DOHH2 (cell line): Measurements from ENCODE around the gene TGFBR2.

Source experiments
- H3F3A ChIP-seq: fragments of 200-600 bp; sonication (generic), shearing (Covaris generic); 2 replicates; pipeline ENCODE4 v1.6.0; 2016; ENCODE audit warnings: antibody characterized with exemption, mild to moderate bottlenecking; ENCODE audit not compliant: control insufficient read depth, insufficient read depth
- H3K27ac ChIP-seq: fragments of 200-600 bp; sonication (generic); 2 replicates; pipeline ENCODE4 v1.5.1; 2014; ENCODE audit warnings: low read depth, mild to moderate bottlenecking, low read length, moderate library complexity
- H3K27me3 ChIP-seq: fragments of 200-600 bp; sonication (generic); 2 replicates; pipeline ENCODE4 v1.6.1; 2014; ENCODE audit warnings: mild to moderate bottlenecking, low read length, mixed read lengths; ENCODE audit not compliant: control insufficient read depth
- H3K36me3 ChIP-seq: fragments of 200-600 bp; sonication (generic); 2 replicates; pipeline ENCODE4 v1.6.1; 2014; ENCODE audit warnings: mild to moderate bottlenecking, low read length, moderate library complexity, mixed read lengths; ENCODE audit not compliant: control insufficient read depth
- H3K4me1 ChIP-seq: fragments of 200-600 bp; sonication (generic); 2 replicates; pipeline ENCODE4 v1.6.1; 2014; ENCODE audit warnings: mild to moderate bottlenecking, low read length, mixed read lengths; ENCODE audit not compliant: control insufficient read depth
- H3K4me2 ChIP-seq: fragments of 200-600 bp; sonication (generic); 2 replicates; pipeline ENCODE4 v1.6.0; 2014; ENCODE audit warnings: mild to moderate bottlenecking, low read length, moderate library complexity
- H3K4me3 ChIP-seq: fragments of 200-600 bp; sonication (generic); 2 replicates; pipeline ENCODE4 v1.5.1; 2014; ENCODE audit warnings: mild to moderate bottlenecking, low read length, mixed read lengths
- H3K79me2 ChIP-seq: fragments of 200-600 bp; sonication (generic); 2 replicates; pipeline ENCODE4 v1.6.1; 2014; ENCODE audit warnings: mild to moderate bottlenecking, low read length, mixed read lengths; ENCODE audit not compliant: control insufficient read depth
- H3K9me2 ChIP-seq: fragments of 200-600 bp; sonication (generic); replicated peaks from 2 replicates; pipeline ENCODE4 v1.6.1; 2014; ENCODE audit warnings: mild to moderate bottlenecking, low read length, mixed read lengths; ENCODE audit not compliant: control insufficient read depth
- H3K9me3 ChIP-seq: fragments of 200-600 bp; sonication (generic); 2 replicates; pipeline ENCODE4 v1.6.1; 2014; ENCODE audit warnings: antibody characterized with exemption, low read length, mixed read lengths; ENCODE audit not compliant: control insufficient read depth, insufficient read depth
- H4K20me1 ChIP-seq: fragments of 200-600 bp; sonication (generic); 2 replicates; pipeline ENCODE4 v1.6.0; 2014; ENCODE audit warnings: low read depth, mild to moderate bottlenecking, antibody characterized with exemption, low read length, moderate library complexity; ENCODE audit not compliant: control insufficient read depth, insufficient read depth
- CTCF ChIP-seq: fragments of 200-600 bp; sonication (generic); IDR thresholded peaks from one replicate; pipeline ENCODE4 v1.5.1; 2014; ENCODE audit warnings: antibody characterized with exemption, mild to moderate bottlenecking, low read depth, low read length; ENCODE audit not compliant: poor library complexity, severe bottlenecking
- EZH2phosphoT487 ChIP-seq: fragments of 200-600 bp; sonication (generic); IDR thresholded peaks from 2 replicates; pipeline ENCODE4 v1.6.1; 2017; ENCODE audit warnings: borderline replicate concordance, mild to moderate bottlenecking, antibody characterized with exemption, low read length, moderate library complexity, mixed read lengths

The TGFBR2 gene

GRCh38 chr3:30676424-30677346, 70.3 kb downstream of the TGFBR2 start:
- no peaks in the 10 kb centered on the region for H4K20me1 ChIP-seq
- H3K9me3 ChIP-seq: no peaks in the 10 kb centered on the region
- H3K36me3 ChIP-seq: peaks cover 63% of the 10 kb centered on the region
- H3K27me3 ChIP-seq: no peaks in the 10 kb centered on the region
- H3K4me1 ChIP-seq: no peaks in the 10 kb centered on the region
- H3F3A ChIP-seq: no peaks in the 10 kb centered on the region
- no peaks in the 10 kb centered on the region for H3K79me2 ChIP-seq
- H3K27ac ChIP-seq: no peak overlapping the region
- no peaks in the 10 kb centered on the region for H3K9me2 ChIP-seq
- H3K4me3 ChIP-seq: no peak overlapping the region
- no peak overlapping the region for H3K4me2 ChIP-seq
- TF ChIP-seq CTCF: no peak
- TF ChIP-seq EZH2phosphoT487: no peak

- no peak for TF ChIP-seq EZH2phosphoT487
- no peak for TF ChIP-seq CTCF
- H3K4me2 ChIP-seq: no peak overlapping the region
- no peaks in the 10 kb centered on the region for H3K9me2 ChIP-seq
- H3K79me2 ChIP-seq: no peaks in the 10 kb centered on the region
- H3F3A ChIP-seq: no peaks in the 10 kb centered on the region
- H3K27ac ChIP-seq: no peak overlapping the region
- H3K36me3 ChIP-seq: peaks cover 57% of the 10 kb centered on the region
- H3K4me3 ChIP-seq: no peak overlapping the region
- H3K27me3 ChIP-seq: no peaks in the 10 kb centered on the region
- H3K4me1 ChIP-seq: no peaks in the 10 kb centered on the region
- no peaks in the 10 kb centered on the region for H4K20me1 ChIP-seq
- no peaks in the 10 kb centered on the region for H3K9me3 ChIP-seq
Observed at GRCh38 chr3:30677347-30677685, 70.9 kb downstream of the TGFBR2 start.

GRCh38 chr3:30679045-30679444, 72.6 kb downstream of the TGFBR2 start:
- H3K4me3 ChIP-seq: no peak overlapping the region
- TF ChIP-seq CTCF: no peak
- TF ChIP-seq EZH2phosphoT487: no peak
- no peaks in the 10 kb centered on the region for H3K4me1 ChIP-seq
- peaks cover 44% of the 10 kb centered on the region for H3K36me3 ChIP-seq
- no peaks in the 10 kb centered on the region for H3K9me2 ChIP-seq
- H3K4me2 ChIP-seq: no peak overlapping the region
- H3K27ac ChIP-seq: no peak overlapping the region
- no peaks in the 10 kb centered on the region for H4K20me1 ChIP-seq
- H3F3A ChIP-seq: no peaks in the 10 kb centered on the region
- H3K27me3 ChIP-seq: no peaks in the 10 kb centered on the region
- no peaks in the 10 kb centered on the region for H3K79me2 ChIP-seq
- no peaks in the 10 kb centered on the region for H3K9me3 ChIP-seq
